OCI-LY1 (cell line): ENCODE results near the gene HTRA3.

Source experiments
- EZH2 ChIP-seq: fragments of 200-600 bp; sonication (generic), shearing (Covaris generic); IDR thresholded peaks from 2 replicates; pipeline ENCODE4 v1.8.0; 2017; ENCODE audit warnings: borderline replicate concordance, mixed run types, mild to moderate bottlenecking, antibody characterized with exemption, low read length, moderate library complexity, mixed read lengths
- TF ChIP-seq, protein P1 (sequence below): fragments of 200-600 bp; sonication (generic), shearing (Covaris generic); IDR thresholded peaks from 2 replicates; pipeline ENCODE4 v1.5.1; 2017; ENCODE audit warnings: mild to moderate bottlenecking, antibody characterized with exemption, low read length, moderate library complexity, mixed read lengths

DNA sequence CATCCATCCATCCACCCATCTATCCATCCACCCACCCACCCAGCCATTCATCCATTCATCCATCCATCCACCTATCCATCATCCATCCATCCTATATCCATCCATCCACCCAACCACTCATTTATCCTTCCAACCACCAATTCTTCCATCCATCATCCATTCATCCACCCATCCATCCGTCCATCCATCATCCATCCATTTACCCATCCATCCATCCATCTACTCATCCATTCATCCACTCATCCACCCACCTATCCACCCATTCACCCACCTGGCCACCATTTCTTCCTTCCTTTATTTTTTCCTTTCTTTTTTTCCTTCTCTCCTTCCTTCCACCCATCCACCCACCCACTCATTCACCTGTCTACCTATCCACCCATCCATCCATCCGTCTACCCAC lies 25.2 kb downstream of the HTRA3 start:
- TF ChIP-seq, protein P1, sequence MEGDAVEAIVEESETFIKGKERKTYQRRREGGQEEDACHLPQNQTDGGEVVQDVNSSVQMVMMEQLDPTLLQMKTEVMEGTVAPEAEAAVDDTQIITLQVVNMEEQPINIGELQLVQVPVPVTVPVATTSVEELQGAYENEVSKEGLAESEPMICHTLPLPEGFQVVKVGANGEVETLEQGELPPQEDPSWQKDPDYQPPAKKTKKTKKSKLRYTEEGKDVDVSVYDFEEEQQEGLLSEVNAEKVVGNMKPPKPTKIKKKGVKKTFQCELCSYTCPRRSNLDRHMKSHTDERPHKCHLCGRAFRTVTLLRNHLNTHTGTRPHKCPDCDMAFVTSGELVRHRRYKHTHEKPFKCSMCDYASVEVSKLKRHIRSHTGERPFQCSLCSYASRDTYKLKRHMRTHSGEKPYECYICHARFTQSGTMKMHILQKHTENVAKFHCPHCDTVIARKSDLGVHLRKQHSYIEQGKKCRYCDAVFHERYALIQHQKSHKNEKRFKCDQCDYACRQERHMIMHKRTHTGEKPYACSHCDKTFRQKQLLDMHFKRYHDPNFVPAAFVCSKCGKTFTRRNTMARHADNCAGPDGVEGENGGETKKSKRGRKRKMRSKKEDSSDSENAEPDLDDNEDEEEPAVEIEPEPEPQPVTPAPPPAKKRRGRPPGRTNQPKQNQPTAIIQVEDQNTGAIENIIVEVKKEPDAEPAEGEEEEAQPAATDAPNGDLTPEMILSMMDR, result no peak
- no peak for TF ChIP-seq EZH2
